ENCODE results near the gene COL9A3. TPM values are rescaled to one million over a fixed set of nuclear protein-coding genes. Genes with fewer than 3 reads are reported as not detected.

Gene COL9A3
- total RNA-seq, 5 donors from 2014 or later (not counting 1 experiment from before 2014, with no cell fraction given) = 0.51 to 2.1 (median 0.75) TPM; not detected in 1

- ChIA-PET POLR2A (no interaction called here), CTCF (no interaction called here)
- H3K27ac ChIP-seq (ENCODE audit: low read length) = no peak overlapping the region
- H3K27me3 Mint-ChIP-seq = no peaks in the 10 kb centered on the region
- H3K36me3 ChIP-seq (ENCODE audit: control insufficient read depth in 2 of 2, extremely low read depth in 1 of 2, insufficient read depth in 1 of 2, low read length in 1 of 2) = no peaks in the 10 kb centered on the region
- ATAC-seq (replicated peaks in 1 of 4) (no peak), DNase-seq (no peak)
- no peak overlapping the region for H3K4me3 ChIP-seq (ENCODE audit: control insufficient read depth in 1 of 2, extremely low read depth in 1 of 2, low read length in 1 of 2)
- H3K27ac Mint-ChIP-seq = no peak overlapping the region
- no peak overlapping the region for H3K4me3 Mint-ChIP-seq
- H3K9me3 ChIP-seq = no peaks in the 10 kb centered on the region
- peaks cover 0 to 21% of the 10 kb centered on the region in 2 experiments for H3K27me3 ChIP-seq (replicated peaks in 1 of 2; ENCODE audit: control insufficient read depth in 2 of 2, extremely low read depth in 1 of 2, insufficient read depth in 2 of 2, low read length in 1 of 2)
- 89% methylated on average over 5 of the region's 9 CpGs for WGBS (ENCODE audit: insufficient coverage)
- H3K4me1 Mint-ChIP-seq = peaks cover 0 to 25% (median 2%) of the 10 kb centered on the region in 3 donors
- H3K4me1 ChIP-seq (ENCODE audit: control insufficient read depth in 1 of 2, extremely low read depth in 1 of 2, insufficient read depth in 2 of 2, low read length in 2 of 2) = peaks cover 6 to 33% of the 10 kb centered on the region in 2 experiments
- no peaks in the 10 kb centered on the region for H3K36me3 Mint-ChIP-seq
- H3K9me3 Mint-ChIP-seq = no peaks in the 10 kb centered on the region
Observed at GRCh38 chr20:62828051-62828450, 11.2 kb downstream of the COL9A3 start.

GRCh38 chr20:62828511-62829230, 11.8 kb downstream of the COL9A3 start:
- H3K4me3 Mint-ChIP-seq = no peak overlapping the region
- H3K27ac ChIP-seq (ENCODE audit: low read length) = no peak overlapping the region
- H3K9me3 Mint-ChIP-seq = no peaks in the 10 kb centered on the region
- no peaks in the 10 kb centered on the region for H3K36me3 ChIP-seq (ENCODE audit: control insufficient read depth in 2 of 2, extremely low read depth in 1 of 2, insufficient read depth in 1 of 2, low read length in 1 of 2)
- 84% methylated on average over 16 of the region's 29 CpGs for WGBS (ENCODE audit: insufficient coverage)
- H3K4me3 ChIP-seq (ENCODE audit: control insufficient read depth in 1 of 2, extremely low read depth in 1 of 2, low read length in 1 of 2) = no peak overlapping the region
- H3K36me3 Mint-ChIP-seq = no peaks in the 10 kb centered on the region
- no peaks in the 10 kb centered on the region for H3K9me3 ChIP-seq
- peaks cover 6 to 33% of the 10 kb centered on the region in 2 experiments for H3K4me1 ChIP-seq (ENCODE audit: control insufficient read depth in 1 of 2, extremely low read depth in 1 of 2, insufficient read depth in 2 of 2, low read length in 2 of 2)
- no peak overlapping the region for H3K27ac Mint-ChIP-seq
- H3K27me3 ChIP-seq (replicated peaks in 1 of 2; ENCODE audit: control insufficient read depth in 2 of 2, extremely low read depth in 1 of 2, insufficient read depth in 2 of 2, low read length in 1 of 2) = peaks cover 0 to 20% of the 10 kb centered on the region in 2 experiments
- H3K4me1 Mint-ChIP-seq = peaks cover 0 to 23% (median 2%) of the 10 kb centered on the region in 3 donors
- ChIA-PET POLR2A (no interaction called here), CTCF (no interaction called here)
- DNase-seq (no peak), ATAC-seq (replicated peaks in 1 of 4) (no peak)
- no peaks in the 10 kb centered on the region for H3K27me3 Mint-ChIP-seq

DNA sequence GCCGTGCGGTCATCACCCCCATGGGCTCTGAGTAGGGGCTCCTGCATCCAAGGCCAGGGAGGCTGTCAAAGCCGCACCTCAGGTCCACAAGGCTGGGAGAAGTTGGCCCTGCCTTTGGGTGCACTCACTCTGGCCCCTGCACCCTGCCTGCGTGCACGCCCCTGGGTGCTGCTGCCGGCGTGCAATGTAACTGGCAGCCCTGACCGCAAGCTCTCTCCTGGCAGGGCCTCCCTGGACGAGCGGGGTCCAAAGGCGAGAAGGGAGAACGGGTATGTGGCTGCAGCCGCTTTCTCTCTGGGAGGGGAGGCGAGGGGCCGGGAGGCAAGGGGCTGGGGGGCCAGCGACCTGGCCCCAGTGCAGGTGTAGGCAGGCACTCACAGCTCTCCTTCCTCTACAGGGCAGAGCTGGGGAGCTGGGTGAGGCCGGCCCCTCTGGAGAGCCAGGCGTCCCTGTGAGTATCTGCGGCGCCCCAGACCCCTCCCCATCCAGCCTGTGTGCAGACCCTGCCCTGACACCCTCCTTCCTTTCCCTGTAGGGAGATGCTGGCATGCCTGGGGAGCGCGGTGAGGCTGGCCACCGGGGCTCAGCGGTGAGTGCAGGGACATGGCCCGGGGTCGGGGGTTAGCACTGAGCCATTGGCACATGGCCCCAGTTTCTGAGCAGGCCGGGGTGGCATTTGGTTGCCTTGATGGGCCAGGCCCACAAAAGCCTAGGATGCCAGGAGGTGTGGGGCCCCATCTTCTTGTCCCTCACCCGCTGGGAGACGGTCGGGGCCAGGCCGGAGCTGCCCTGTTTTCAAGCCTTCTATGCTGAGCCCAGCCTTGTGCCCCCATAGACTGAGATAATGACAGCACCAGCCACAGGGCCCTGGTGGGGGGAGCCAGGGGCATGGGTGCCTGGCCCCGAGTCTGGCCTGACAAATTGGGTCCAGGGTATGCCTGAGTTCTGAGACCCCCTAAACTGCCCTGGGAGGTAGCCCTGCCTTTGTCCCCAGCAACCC, 12.7 kb downstream of the COL9A3 start:
- Mint-ChIP-seq H3K9me3 (no peaks in the 10 kb centered on the region), H3K27me3 (no peaks in the 10 kb centered on the region)
- 92% methylated on average over 31 of the region's 32 CpGs for WGBS (ENCODE audit: insufficient coverage)

GRCh38 chr20:62830251-62830650, 13.4 kb downstream of the COL9A3 start:
- H3K9me3 Mint-ChIP-seq = no peaks in the 10 kb centered on the region

More for the DNA sequence above, 12.7 kb downstream of the COL9A3 start:
- Mint-ChIP-seq H3K4me1 (peaks cover 0 to 20% (median 0%) of the 10 kb centered on the region in 3 donors), H3K36me3 (no peaks in the 10 kb centered on the region), H3K27ac (no peak overlapping the region), H3K4me3 (no peak overlapping the region)
- ATAC-seq (replicated peaks in 1 of 4) = no peak
- Histone ChIP-seq H3K4me1 (ENCODE audit: control insufficient read depth in 1 of 2, extremely low read depth in 1 of 2, insufficient read depth in 2 of 2, low read length in 2 of 2) (peaks cover 1 to 25% of the 10 kb centered on the region in 2 experiments), H3K36me3 (ENCODE audit: control insufficient read depth in 2 of 2, extremely low read depth in 1 of 2, insufficient read depth in 1 of 2, low read length in 1 of 2) (no peaks in the 10 kb centered on the region), H3K9me3 (no peaks in the 10 kb centered on the region), H3K27ac (ENCODE audit: low read length) (no peak overlapping the region), H3K27me3 (replicated peaks in 1 of 2; ENCODE audit: control insufficient read depth in 2 of 2, extremely low read depth in 1 of 2, insufficient read depth in 2 of 2, low read length in 1 of 2) (peaks cover 0 to 17% of the 10 kb centered on the region in 2 experiments), H3K4me3 (ENCODE audit: control insufficient read depth in 1 of 2, extremely low read depth in 1 of 2, low read length in 1 of 2) (no peak overlapping the region)
- ChIA-PET CTCF (no interaction called here), POLR2A (no interaction called here)
- DNase-seq = no peak

GRCh38 chr20:62830821-62831220, 14.0 kb downstream of the COL9A3 start:
- Histone ChIP-seq H3K27ac (ENCODE audit: low read length) (no peak overlapping the region), H3K4me1 (ENCODE audit: control insufficient read depth in 1 of 2, extremely low read depth in 1 of 2, insufficient read depth in 2 of 2, low read length in 2 of 2) (peaks cover 0 to 14% of the 10 kb centered on the region in 2 experiments), H3K27me3 (replicated peaks in 1 of 2; ENCODE audit: control insufficient read depth in 2 of 2, extremely low read depth in 1 of 2, insufficient read depth in 2 of 2, low read length in 1 of 2) (peaks cover 0 to 22% of the 10 kb centered on the region in 2 experiments), H3K9me3 (no peaks in the 10 kb centered on the region), H3K36me3 (ENCODE audit: control insufficient read depth in 2 of 2, extremely low read depth in 1 of 2, insufficient read depth in 1 of 2, low read length in 1 of 2) (no peaks in the 10 kb centered on the region), H3K4me3 (ENCODE audit: control insufficient read depth in 1 of 2, extremely low read depth in 1 of 2, low read length in 1 of 2) (no peak overlapping the region)
- Mint-ChIP-seq H3K9me3 (no peaks in the 10 kb centered on the region), H3K27me3 (no peaks in the 10 kb centered on the region), H3K4me1 (peaks cover 0 to 14% (median 0%) of the 10 kb centered on the region in 3 donors), H3K27ac (no peak overlapping the region), H3K4me3 (no peak overlapping the region), H3K36me3 (no peaks in the 10 kb centered on the region)
- ChIA-PET POLR2A (no interaction called here), CTCF (no interaction called here)
- 90% methylated on average over 22 of the region's 22 CpGs for WGBS (ENCODE audit: insufficient coverage)
- no peak for DNase-seq
- ATAC-seq (replicated peaks in 1 of 4) = no peak

More at GRCh38 chr20:62830251-62830650, 13.4 kb downstream of the COL9A3 start:
- Histone ChIP-seq H3K9me3 (no peaks in the 10 kb centered on the region), H3K27ac (ENCODE audit: low read length) (no peak overlapping the region), H3K4me1 (ENCODE audit: control insufficient read depth in 1 of 2, extremely low read depth in 1 of 2, insufficient read depth in 2 of 2, low read length in 2 of 2) (peaks cover 0 to 18% of the 10 kb centered on the region in 2 experiments), H3K4me3 (ENCODE audit: control insufficient read depth in 1 of 2, extremely low read depth in 1 of 2, low read length in 1 of 2) (no peak overlapping the region), H3K36me3 (ENCODE audit: control insufficient read depth in 2 of 2, extremely low read depth in 1 of 2, insufficient read depth in 1 of 2, low read length in 1 of 2) (no peaks in the 10 kb centered on the region), H3K27me3 (replicated peaks in 1 of 2; ENCODE audit: control insufficient read depth in 2 of 2, extremely low read depth in 1 of 2, insufficient read depth in 2 of 2, low read length in 1 of 2) (peaks cover 0 to 20% of the 10 kb centered on the region in 2 experiments)
- H3K4me3 Mint-ChIP-seq = no peak overlapping the region
- peaks cover 0 to 15% (median 0%) of the 10 kb centered on the region in 3 donors for H3K4me1 Mint-ChIP-seq
- no peaks in the 10 kb centered on the region for H3K36me3 Mint-ChIP-seq
- ChIA-PET CTCF (no interaction called here), POLR2A (no interaction called here)
- ATAC-seq (replicated peaks in 1 of 4) (no peak), DNase-seq (no peak)
- H3K27ac Mint-ChIP-seq = no peak overlapping the region
- H3K27me3 Mint-ChIP-seq = no peaks in the 10 kb centered on the region
- 73% methylated on average over 7 of the region's 14 CpGs for WGBS (ENCODE audit: insufficient coverage)

- H3K27me3 Mint-ChIP-seq = no peaks in the 10 kb centered on the region
- POLR2A ChIA-PET = no interaction called here
- peaks cover 0 to 27% of the 10 kb centered on the region in 2 experiments for H3K27me3 ChIP-seq (replicated peaks in 1 of 2; ENCODE audit: control insufficient read depth in 2 of 2, extremely low read depth in 1 of 2, insufficient read depth in 2 of 2, low read length in 1 of 2)
- peaks cover 0 to 14% (median 0%) of the 10 kb centered on the region in 3 donors for H3K4me1 Mint-ChIP-seq
- ATAC-seq (replicated peaks in 1 of 4) (no peak), DNase-seq (no peak)
- no peak overlapping the region for H3K4me3 ChIP-seq (ENCODE audit: control insufficient read depth in 1 of 2, extremely low read depth in 1 of 2, low read length in 1 of 2)
- 91% methylated on average over 9 of the region's 10 CpGs for WGBS (ENCODE audit: insufficient coverage)
- H3K9me3 Mint-ChIP-seq = no peaks in the 10 kb centered on the region
- CTCF ChIA-PET = no interaction called here
- H3K36me3 ChIP-seq (ENCODE audit: control insufficient read depth in 2 of 2, extremely low read depth in 1 of 2, insufficient read depth in 1 of 2, low read length in 1 of 2) = no peaks in the 10 kb centered on the region
- no peak overlapping the region for H3K4me3 Mint-ChIP-seq
- H3K36me3 Mint-ChIP-seq = no peaks in the 10 kb centered on the region
- peaks cover 0 to 14% of the 10 kb centered on the region in 2 experiments for H3K4me1 ChIP-seq (ENCODE audit: control insufficient read depth in 1 of 2, extremely low read depth in 1 of 2, insufficient read depth in 2 of 2, low read length in 2 of 2)
- no peak overlapping the region for H3K27ac Mint-ChIP-seq
- no peak overlapping the region for H3K27ac ChIP-seq (ENCODE audit: low read length)
- H3K9me3 ChIP-seq = no peaks in the 10 kb centered on the region
Observed at GRCh38 chr20:62831361-62831788, 14.5 kb downstream of the COL9A3 start.
